Thymus (tissue), 11 donors: ENCODE data around the gene CYBB. TPM values are rescaled to one million over a fixed set of nuclear protein-coding genes. Genes with fewer than 3 reads are reported as not detected.

Source experiments
- DNase-seq, 9 donors: peaks; one replicate each; pipeline ENCODE4 v3.0.0-alpha.2; 2013; ENCODE audit warnings: low spot score in 9 of 9, low read depth in 6 of 9, missing footprints in 1 of 9
- H3K27ac ChIP-seq, 2 donors: one replicate each; pipeline ENCODE4 v1.5.1; 2013; ENCODE audit warnings: control low read depth in 1 of 2, low read depth in 1 of 2, low read length in 1 of 2, mild to moderate bottlenecking in 1 of 2, moderate library complexity in 1 of 2
- H3K27me3 ChIP-seq, 2 donors: one replicate each; pipeline ENCODE4 v1.5.1; 2013; ENCODE audit warnings: low read length in 1 of 2; ENCODE audit not compliant: control insufficient read depth in 2 of 2, insufficient read depth in 1 of 2
- H3K36me3 ChIP-seq, 2 donors: one replicate each; pipeline ENCODE4 v1.5.1; 2013; ENCODE audit warnings: low read length in 1 of 2, mild to moderate bottlenecking in 1 of 2, moderate library complexity in 1 of 2; ENCODE audit not compliant: control insufficient read depth in 2 of 2, insufficient read depth in 2 of 2
- H3K4me1 ChIP-seq, 2 donors: one replicate each; pipeline ENCODE4 v1.5.1; 2013; ENCODE audit warnings: low read length in 2 of 2; ENCODE audit not compliant: control insufficient read depth in 2 of 2, insufficient read depth in 2 of 2
- H3K4me3 ChIP-seq, 2 donors: one replicate each; pipeline ENCODE4 v1.5.1; 2013; ENCODE audit warnings: low read length in 2 of 2, control low read depth in 1 of 2, mild to moderate bottlenecking in 1 of 2
- H3K9me3 ChIP-seq, 2 donors: one replicate each; pipeline ENCODE4 v1.5.1; 2013; ENCODE audit warnings: low read length in 1 of 2, mild to moderate bottlenecking in 1 of 2; ENCODE audit not compliant: control insufficient read depth in 2 of 2, insufficient read depth in 1 of 2
- WGBS: extraction: QIAGEN DNeasy Blood & Tissue Kit; methylation state at CpG from one replicate; pipeline ENCODE4 v1.1.7; 2013; 5-methylcytosine and 5-hydroxymethylcytosine counted together
- polyA plus RNA-seq: library from polyadenylated mRNA; stranded (reverse); fragments of 200-250 nt; gene quantifications from one replicate; pipeline ENCODE4 v1.2.3, GENCODE V29; 2013
- total RNA-seq: library from RNA; stranded (reverse); fragments of 120-200 nt; gene quantifications from one replicate; pipeline ENCODE4 v1.2.4, GENCODE V29; 2013
- donor health status: healthy.

The CYBB gene
- total and polyA plus RNA-seq, 2 donors = 7.6 to 41.7 TPM

- no peak overlapping the region for H3K27ac ChIP-seq
- no peaks in the 10 kb centered on the region for H3K27me3 ChIP-seq
- no peaks in the 10 kb centered on the region for H3K9me3 ChIP-seq
- no peaks in the 10 kb centered on the region for H3K36me3 ChIP-seq
- no peak overlapping the region for H3K4me3 ChIP-seq
- H3K4me1 ChIP-seq = peaks cover 2 to 7% of the 10 kb centered on the region in 2 donors
- DNase-seq = no peak
Measured at GRCh38 chrX:37796310-37796709, 16.5 kb downstream of the CYBB start.

GRCh38 chrX:37796805-37797204 is 16.9 kb downstream of the CYBB start:
- H3K36me3 ChIP-seq = no peaks in the 10 kb centered on the region
- peak in 2 of 9 donors; percentile 18 to 53 for DNase-seq
- H3K27ac ChIP-seq = no peak overlapping the region
- no peaks in the 10 kb centered on the region for H3K27me3 ChIP-seq
- no peaks in the 10 kb centered on the region for H3K9me3 ChIP-seq
- no peak overlapping the region for H3K4me3 ChIP-seq
- peaks cover 2 to 7% of the 10 kb centered on the region in 2 donors for H3K4me1 ChIP-seq

- Histone ChIP-seq H3K27ac (no peak overlapping the region), H3K27me3 (no peaks in the 10 kb centered on the region)
- WGBS = 84% methylated on average over 2 of the region's 2 CpGs
Measured at GRCh38 chrX:37799936-37800335, 20.1 kb downstream of the CYBB start.

GRCh38 chrX:37800717-37801116 is 20.9 kb downstream of the CYBB start:
- no peaks in the 10 kb centered on the region for H3K9me3 ChIP-seq
- no peaks in the 10 kb centered on the region for H3K36me3 ChIP-seq
- no peak overlapping the region for H3K4me3 ChIP-seq
- no peak for DNase-seq
- peaks cover 2 to 7% of the 10 kb centered on the region in 2 donors for H3K4me1 ChIP-seq
- no peak overlapping the region for H3K27ac ChIP-seq
- no peaks in the 10 kb centered on the region for H3K27me3 ChIP-seq

More at GRCh38 chrX:37799936-37800335, 20.1 kb downstream of the CYBB start:
- DNase-seq = no peak
- Histone ChIP-seq H3K9me3 (no peaks in the 10 kb centered on the region), H3K36me3 (no peaks in the 10 kb centered on the region), H3K4me3 (no peak overlapping the region), H3K4me1 (peaks cover 2 to 7% of the 10 kb centered on the region in 2 donors)

- Histone ChIP-seq H3K36me3 (no peaks in the 10 kb centered on the region), H3K4me3 (no peak overlapping the region), H3K27ac (no peak overlapping the region), H3K27me3 (no peaks in the 10 kb centered on the region), H3K4me1 (no peaks in the 10 kb centered on the region), H3K9me3 (no peaks in the 10 kb centered on the region)
- no peak for DNase-seq
Measured at GRCh38 chrX:37802028-37802427, 22.2 kb downstream of the CYBB start.

GRCh38 chrX:37803057-37803456 is 23.2 kb downstream of the CYBB start:
- Histone ChIP-seq H3K4me1 (no peaks in the 10 kb centered on the region), H3K27ac (no peak overlapping the region), H3K9me3 (no peaks in the 10 kb centered on the region), H3K36me3 (no peaks in the 10 kb centered on the region), H3K4me3 (no peak overlapping the region), H3K27me3 (no peaks in the 10 kb centered on the region)
- DNase-seq = no peak
- WGBS = 100% methylated on average over 2 of the region's 2 CpGs

- Histone ChIP-seq H3K9me3 (no peaks in the 10 kb centered on the region), H3K27me3 (no peaks in the 10 kb centered on the region), H3K27ac (no peak overlapping the region), H3K4me1 (no peaks in the 10 kb centered on the region), H3K36me3 (no peaks in the 10 kb centered on the region), H3K4me3 (no peak overlapping the region)
- WGBS = 94% methylated on average over 2 of the region's 2 CpGs
- no peak for DNase-seq
Measured at GRCh38 chrX:37809970-37810369, 30.1 kb downstream of the CYBB start.

- no peak for DNase-seq
- no peak overlapping the region for H3K4me3 ChIP-seq
- no peak overlapping the region for H3K27ac ChIP-seq
- peaks cover 0 to 2% of the 10 kb centered on the region in 2 donors for H3K4me1 ChIP-seq
- H3K27me3 ChIP-seq = no peaks in the 10 kb centered on the region
- H3K36me3 ChIP-seq = no peaks in the 10 kb centered on the region
- no peaks in the 10 kb centered on the region for H3K9me3 ChIP-seq
- 3% methylated on average over 1 of the region's 1 CpG for WGBS
Measured at GRCh38 chrX:37812110-37812509, 32.3 kb downstream of the CYBB start.

- Histone ChIP-seq H3K4me3 (no peak overlapping the region), H3K4me1 (peaks cover 2 to 3% of the 10 kb centered on the region in 2 donors), H3K9me3 (no peaks in the 10 kb centered on the region), H3K27me3 (no peaks in the 10 kb centered on the region), H3K27ac (no peak overlapping the region), H3K36me3 (no peaks in the 10 kb centered on the region)
- no peak for DNase-seq
- 90% methylated on average over 4 of the region's 4 CpGs for WGBS
Measured at GRCh38 chrX:37813570-37813969, 33.7 kb downstream of the CYBB start.

GRCh38 chrX:37815366-37815765 is 35.5 kb downstream of the CYBB start:
- DNase-seq = no peak
- H3K27ac ChIP-seq = no peak overlapping the region
- peaks cover 2 to 3% of the 10 kb centered on the region in 2 donors for H3K4me1 ChIP-seq
- H3K36me3 ChIP-seq = no peaks in the 10 kb centered on the region
- H3K4me3 ChIP-seq = no peak overlapping the region
- H3K27me3 ChIP-seq = no peaks in the 10 kb centered on the region
- WGBS = 90% methylated on average over 5 of the region's 5 CpGs
- no peaks in the 10 kb centered on the region for H3K9me3 ChIP-seq
